Measurements from ENCODE around the gene PRKCSH. TPM values are rescaled to one million over a fixed set of nuclear protein-coding genes. Genes with fewer than 3 reads are reported as not detected.

The PRKCSH gene
- total and polyA plus RNA-seq, 2 donors from 2014 or later = 182 to 278 TPM

GRCh38 chr19:11447347-11448262 lies 12.2 kb downstream of the PRKCSH start:
- Histone ChIP-seq H3K27ac (ENCODE audit: low read depth in 2 of 2, low read length in 2 of 2) (no peak overlapping the region), H3K36me3 (ENCODE audit: control insufficient read depth in 2 of 3, insufficient read depth in 3 of 3, low read length in 3 of 3) (peaks cover 0 to 6% (median 3%) of the 10 kb centered on the region in 3 donors), H3K4me3 (ENCODE audit: low read length in 3 of 3) (no peak overlapping the region), H3K9me3 (ENCODE audit: control insufficient read depth in 2 of 3, insufficient read depth in 1 of 3, low read length in 3 of 3) (no peaks in the 10 kb centered on the region), H3K9ac (ENCODE audit: low read length in 3 of 3) (no peak overlapping the region), H3K27me3 (ENCODE audit: control insufficient read depth, insufficient read depth, low read length) (no peaks in the 10 kb centered on the region), H3K4me1 (ENCODE audit: control insufficient read depth in 2 of 3, insufficient read depth in 2 of 3, low read depth in 1 of 3, low read length in 3 of 3) (no peaks in the 10 kb centered on the region)
- TF ChIP-seq, protein P1, sequence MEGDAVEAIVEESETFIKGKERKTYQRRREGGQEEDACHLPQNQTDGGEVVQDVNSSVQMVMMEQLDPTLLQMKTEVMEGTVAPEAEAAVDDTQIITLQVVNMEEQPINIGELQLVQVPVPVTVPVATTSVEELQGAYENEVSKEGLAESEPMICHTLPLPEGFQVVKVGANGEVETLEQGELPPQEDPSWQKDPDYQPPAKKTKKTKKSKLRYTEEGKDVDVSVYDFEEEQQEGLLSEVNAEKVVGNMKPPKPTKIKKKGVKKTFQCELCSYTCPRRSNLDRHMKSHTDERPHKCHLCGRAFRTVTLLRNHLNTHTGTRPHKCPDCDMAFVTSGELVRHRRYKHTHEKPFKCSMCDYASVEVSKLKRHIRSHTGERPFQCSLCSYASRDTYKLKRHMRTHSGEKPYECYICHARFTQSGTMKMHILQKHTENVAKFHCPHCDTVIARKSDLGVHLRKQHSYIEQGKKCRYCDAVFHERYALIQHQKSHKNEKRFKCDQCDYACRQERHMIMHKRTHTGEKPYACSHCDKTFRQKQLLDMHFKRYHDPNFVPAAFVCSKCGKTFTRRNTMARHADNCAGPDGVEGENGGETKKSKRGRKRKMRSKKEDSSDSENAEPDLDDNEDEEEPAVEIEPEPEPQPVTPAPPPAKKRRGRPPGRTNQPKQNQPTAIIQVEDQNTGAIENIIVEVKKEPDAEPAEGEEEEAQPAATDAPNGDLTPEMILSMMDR (IDR thresholded peaks at IDR 0.05; ENCODE audit: borderline replicate concordance, extremely low read depth, insufficient read depth) = no peak
- intact Hi-C loops (cut with DNase I) = no loop called here
- no peak for FAIRE-seq
- no peak for DNase-seq

GRCh38 chr19:11448410-11448809 lies 13.0 kb downstream of the PRKCSH start:
- TF ChIP-seq, protein P1 (IDR thresholded peaks at IDR 0.05; ENCODE audit: borderline replicate concordance, extremely low read depth, insufficient read depth) = no peak
- Histone ChIP-seq H3K4me3 (ENCODE audit: low read length in 3 of 3) (no peak overlapping the region), H3K36me3 (ENCODE audit: control insufficient read depth in 2 of 3, insufficient read depth in 3 of 3, low read length in 3 of 3) (peaks cover 0 to 6% (median 3%) of the 10 kb centered on the region in 3 donors), H3K27me3 (ENCODE audit: control insufficient read depth, insufficient read depth, low read length) (no peaks in the 10 kb centered on the region), H3K27ac (ENCODE audit: low read depth in 2 of 2, low read length in 2 of 2) (no peak overlapping the region), H3K9ac (ENCODE audit: low read length in 3 of 3) (no peak overlapping the region), H3K9me3 (ENCODE audit: control insufficient read depth in 2 of 3, insufficient read depth in 1 of 3, low read length in 3 of 3) (no peaks in the 10 kb centered on the region), H3K4me1 (ENCODE audit: control insufficient read depth in 2 of 3, insufficient read depth in 2 of 3, low read depth in 1 of 3, low read length in 3 of 3) (no peaks in the 10 kb centered on the region)
- FAIRE-seq (no peak), DNase-seq (no peak)
- intact Hi-C loops (cut with DNase I) = no loop called here

- Histone ChIP-seq H3K27ac (ENCODE audit: low read depth in 2 of 2, low read length in 2 of 2) (no peak overlapping the region), H3K27me3 (ENCODE audit: control insufficient read depth, insufficient read depth, low read length) (no peaks in the 10 kb centered on the region), H3K4me3 (ENCODE audit: low read length in 3 of 3) (no peak overlapping the region), H3K9me3 (ENCODE audit: control insufficient read depth in 2 of 3, insufficient read depth in 1 of 3, low read length in 3 of 3) (no peaks in the 10 kb centered on the region), H3K4me1 (ENCODE audit: control insufficient read depth in 2 of 3, insufficient read depth in 2 of 3, low read depth in 1 of 3, low read length in 3 of 3) (no peaks in the 10 kb centered on the region), H3K36me3 (ENCODE audit: control insufficient read depth in 2 of 3, insufficient read depth in 3 of 3, low read length in 3 of 3) (peaks cover 0 to 6% (median 3%) of the 10 kb centered on the region in 3 donors), H3K9ac (ENCODE audit: low read length in 3 of 3) (no peak overlapping the region)
- intact Hi-C loops (cut with DNase I) = no loop called here
- no peak for FAIRE-seq
- DNase-seq = peak in 1 of 5 donors; percentile 75
- TF ChIP-seq, protein P1 (IDR thresholded peaks at IDR 0.05; ENCODE audit: borderline replicate concordance, extremely low read depth, insufficient read depth) = no peak
Measured at GRCh38 chr19:11448923-11449554, 13.6 kb downstream of the PRKCSH start.

Data from kidney (tissue), 14 donors.